Measurements from ENCODE around the gene LTV1. TPM values are rescaled to one million over a fixed set of nuclear protein-coding genes. Genes with fewer than 3 reads are reported as not detected.

The LTV1 gene
- total RNA-seq, 1 experiment from 2014 or later = 20.7 TPM

GRCh38 chr6:143811501-143812157 is 31.5 kb upstream of the LTV1 start:
- Histone ChIP-seq H2AFZ (ENCODE audit: low read length) (no peak overlapping the region), H3K4me2 (ENCODE audit: low read length) (no peak overlapping the region), H4K20me1 (ENCODE audit: low read length) (no peaks in the 10 kb centered on the region), H3K9ac (ENCODE audit: low read length) (no peak overlapping the region), H3K36me3 (ENCODE audit: low read depth, low read length) (no peaks in the 10 kb centered on the region), H3K9me2 (replicated peaks; ENCODE audit: low read length) (no peaks in the 10 kb centered on the region), H3K9me3 (ENCODE audit: low read length) (no peaks in the 10 kb centered on the region), H3K4me3 (ENCODE audit: low read length) (no peak overlapping the region), H3K27ac (ENCODE audit: low read length) (no peak overlapping the region), H3K79me2 (ENCODE audit: low read length) (no peaks in the 10 kb centered on the region), H3K4me1 (ENCODE audit: insufficient read depth, low read length) (no peaks in the 10 kb centered on the region), H3K27me3 (ENCODE audit: low read length) (no peaks in the 10 kb centered on the region), H3F3A (ENCODE audit: low read length, unreplicated experiment) (no peaks in the 10 kb centered on the region)
- no peak for ATAC-seq
- intact Hi-C loops (cut with micrococcal nuclease) = no loop called here
- DNase-seq = no peak
- TF ChIP-seq CTCF (conservative IDR thresholded peaks at IDR 0.05; ENCODE audit: low read depth, low read length) (no peak), EZH2phosphoT487 (IDR thresholded peaks at IDR 0.05; ENCODE audit: borderline replicate concordance, low read length) (no peak), EZH2 (IDR thresholded peaks at IDR 0.05; ENCODE audit: low read length, unreplicated experiment) (no peak)
- ChIA-PET CTCF (no interaction called here), POLR2A (ENCODE audit: unreplicated experiment) (no interaction called here)
- no TSS peak for BruUV-seq (replicated peaks)

- H3K9me3 ChIP-seq (ENCODE audit: low read length) = no peaks in the 10 kb centered on the region
- no peak overlapping the region for H3K4me3 ChIP-seq (ENCODE audit: low read length)
- H3K4me1 ChIP-seq (ENCODE audit: insufficient read depth, low read length) = 0 out of 2 replicates have a peak, but pooled peaks cover 1% of the 10 kb centered on the region
- no peak overlapping the region for H2AFZ ChIP-seq (ENCODE audit: low read length)
- H3K27me3 ChIP-seq (ENCODE audit: low read length) = no peaks in the 10 kb centered on the region
- H3K9me2 ChIP-seq (replicated peaks; ENCODE audit: low read length) = no peaks in the 10 kb centered on the region
- intact Hi-C loops (cut with micrococcal nuclease) = no loop called here
- no peaks in the 10 kb centered on the region for H3F3A ChIP-seq (ENCODE audit: low read length, unreplicated experiment)
- H3K9ac ChIP-seq (ENCODE audit: low read length) = no peak overlapping the region
- CTCF ChIA-PET = no interaction called here
- no peak overlapping the region for H3K4me2 ChIP-seq (ENCODE audit: low read length)
- BruUV-seq (replicated peaks) = no TSS peak
- POLR2A ChIA-PET (ENCODE audit: unreplicated experiment) = no interaction called here
- no peaks in the 10 kb centered on the region for H4K20me1 ChIP-seq (ENCODE audit: low read length)
- H3K79me2 ChIP-seq (ENCODE audit: low read length) = no peaks in the 10 kb centered on the region
- H3K36me3 ChIP-seq (ENCODE audit: low read depth, low read length) = no peaks in the 10 kb centered on the region
- ATAC-seq (no peak), DNase-seq (no peak)
- TF ChIP-seq EZH2phosphoT487 (IDR thresholded peaks at IDR 0.05; ENCODE audit: borderline replicate concordance, low read length) (no peak), EZH2 (IDR thresholded peaks at IDR 0.05; ENCODE audit: low read length, unreplicated experiment) (no peak), CTCF (conservative IDR thresholded peaks at IDR 0.05; ENCODE audit: low read depth, low read length) (no peak)
- no peak overlapping the region for H3K27ac ChIP-seq (ENCODE audit: low read length)
These were observed 25.5 kb upstream of the LTV1 start for GRCh38 chr6:143817621-143818020.

DNA sequence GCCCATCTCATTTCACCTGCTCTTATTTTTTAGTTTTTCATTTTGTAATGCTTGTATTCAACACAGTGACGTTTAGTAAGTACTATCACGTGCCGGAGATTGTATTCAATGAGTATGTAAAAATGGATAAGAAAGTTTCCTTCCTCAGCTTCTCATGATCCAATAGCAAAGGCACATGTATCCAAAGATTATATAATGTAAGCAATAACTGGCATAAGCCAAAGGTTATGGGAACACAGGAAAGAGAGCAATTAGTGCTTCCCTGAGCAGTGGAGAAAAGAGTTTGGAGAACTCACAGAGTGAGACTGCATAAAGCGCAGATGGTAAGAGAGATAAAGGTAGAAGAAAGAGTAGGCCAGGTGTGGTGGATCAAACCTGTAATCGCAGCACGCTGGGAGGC is 21.8 kb upstream of the LTV1 start:
- H3K36me3 ChIP-seq (ENCODE audit: low read depth, low read length) = no peaks in the 10 kb centered on the region
- H3K9me2 ChIP-seq (replicated peaks; ENCODE audit: low read length) = no peaks in the 10 kb centered on the region
- H4K20me1 ChIP-seq (ENCODE audit: low read length) = no peaks in the 10 kb centered on the region
- ChIA-PET CTCF (no interaction called here), POLR2A (ENCODE audit: unreplicated experiment) (no interaction called here)
- intact Hi-C loops (cut with micrococcal nuclease) = no loop called here
- no TSS peak for BruUV-seq (replicated peaks)
- H2AFZ ChIP-seq (ENCODE audit: low read length) = no peak overlapping the region
- no peaks in the 10 kb centered on the region for H3K9me3 ChIP-seq (ENCODE audit: low read length)
- H3K4me2 ChIP-seq (ENCODE audit: low read length) = no peak overlapping the region
- H3K27me3 ChIP-seq (ENCODE audit: low read length) = no peaks in the 10 kb centered on the region
- no peak for TF ChIP-seq CTCF (conservative IDR thresholded peaks at IDR 0.05; ENCODE audit: low read depth, low read length)
- no peak for TF ChIP-seq EZH2phosphoT487 (IDR thresholded peaks at IDR 0.05; ENCODE audit: borderline replicate concordance, low read length)
- TF ChIP-seq EZH2 (IDR thresholded peaks at IDR 0.05; ENCODE audit: low read length, unreplicated experiment) = no peak
- DNase-seq (no peak), ATAC-seq (no peak)
- no peaks in the 10 kb centered on the region for H3F3A ChIP-seq (ENCODE audit: low read length, unreplicated experiment)
- no peak overlapping the region for H3K27ac ChIP-seq (ENCODE audit: low read length)
- H3K4me1 ChIP-seq (ENCODE audit: insufficient read depth, low read length) = peaks cover 16% of the 10 kb centered on the region
- no peak overlapping the region for H3K4me3 ChIP-seq (ENCODE audit: low read length)
- H3K9ac ChIP-seq (ENCODE audit: low read length) = no peak overlapping the region
- no peaks in the 10 kb centered on the region for H3K79me2 ChIP-seq (ENCODE audit: low read length)
